Measurements from ENCODE around the gene BLOC1S4. TPM values are rescaled to one million over a fixed set of nuclear protein-coding genes. Genes with fewer than 3 reads are reported as not detected.
"Not testable (repeated sequence)": the region's sequence is repeated elsewhere in the genome, so short reads cannot be mapped to it uniquely, and the experiment has no call there.

BLOC1S4 gene
- total RNA-seq, 2 donors from 2014 or later, result 16.5 to 17.1 TPM

GRCh38 chr4:6724421-6725111 is 8.6 kb downstream of the BLOC1S4 start:
- Histone ChIP-seq H3K4me3 (no peak overlapping the region), H3K27me3 (no peaks in the 10 kb centered on the region), H3K4me1 (peaks cover 6% of the 10 kb centered on the region), H3K36me3 (replicated peaks in 1 of 2; ENCODE audit: insufficient read depth in 1 of 2, low read depth in 2 of 2) (no peaks in the 10 kb centered on the region), H3K9me3 (no peaks in the 10 kb centered on the region), H3K27ac (peak overlapping the region in 1 of 4 donors; percentile 7)
- ATAC-seq, result peak; percentile 42
- TF ChIP-seq POLR2A (IDR thresholded peaks at IDR 0.05) (no peak), CTCF (IDR thresholded peaks at IDR 0.05) (no peak)
- WGBS, 2 donors, result 37 to 60% methylated on average over 11 to 21 of the region's 21 CpGs
- intact Hi-C loops (cut with DNase I), result loop anchor here (5.0 kb wide), 1 partner anchor 148 kb away; no protein-coding TSS in a partner anchor
- DNase-seq, result peak in 3 of 4 donors; percentile 50 to 52 (median 51)

GRCh38 chr4:6725427-6725961 is 9.5 kb downstream of the BLOC1S4 start:
- ATAC-seq; H3K36me3 ChIP-seq (replicated peaks in 1 of 2; ENCODE audit: insufficient read depth in 1 of 2, low read depth in 2 of 2); H3K27me3 ChIP-seq; H3K4me3 ChIP-seq; DNase-seq; H3K4me1 ChIP-seq; H3K9me3 ChIP-seq; H3K27ac ChIP-seq: not testable (repeated sequence)
- intact Hi-C loops (cut with DNase I), result loop anchor here (5.0 kb wide), 1 partner anchor 147 kb away; no protein-coding TSS in a partner anchor
- WGBS, 2 donors, result 85 to 91% methylated on average over 16 of the region's 16 CpGs

GRCh38 chr4:6727081-6727942 is 11.3 kb downstream of the BLOC1S4 start:
- Histone ChIP-seq H3K4me3 (no peak overlapping the region), H3K36me3 (replicated peaks in 1 of 2; ENCODE audit: insufficient read depth in 1 of 2, low read depth in 2 of 2) (no peaks in the 10 kb centered on the region), H3K9me3 (no peaks in the 10 kb centered on the region), H3K27ac (no peak overlapping the region), H3K4me1 (no peaks in the 10 kb centered on the region), H3K27me3 (no peaks in the 10 kb centered on the region)
- TF ChIP-seq POLR2A (IDR thresholded peaks at IDR 0.05) (no peak), CTCF (IDR thresholded peaks at IDR 0.05) (no peak)
- intact Hi-C loops (cut with DNase I), result loop anchor here (5.0 kb wide), 1 partner anchor 145 kb away; no protein-coding TSS in a partner anchor
- no peak for ATAC-seq
- 62 to 72% methylated on average over 20 to 31 of the region's 31 CpGs for whole genome bisulfite sequencing, 2 donors
- DNase-seq, result no peak

DNA sequence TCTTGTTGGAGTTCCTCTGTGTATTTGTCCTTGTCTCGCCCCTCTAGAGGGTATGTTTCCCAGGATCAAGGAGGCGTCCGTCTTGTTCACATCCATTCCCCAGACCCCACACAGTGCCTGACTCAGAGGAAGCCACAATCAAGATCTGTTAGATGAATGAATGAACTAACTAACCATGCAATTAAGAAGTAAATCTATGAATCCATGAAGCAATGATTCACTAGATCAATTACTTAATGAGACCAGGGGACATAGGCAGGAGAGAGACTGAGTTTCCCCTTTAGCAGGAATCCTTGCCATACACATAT is 11.9 kb downstream of the BLOC1S4 start:
- Histone ChIP-seq H3K4me3 (no peak overlapping the region), H3K27me3 (no peaks in the 10 kb centered on the region), H3K36me3 (replicated peaks in 1 of 2; ENCODE audit: insufficient read depth in 1 of 2, low read depth in 2 of 2) (no peaks in the 10 kb centered on the region), H3K27ac (no peak overlapping the region), H3K9me3 (no peaks in the 10 kb centered on the region), H3K4me1 (no peaks in the 10 kb centered on the region)
- WGBS, 2 donors, result 68 to 73% methylated on average over 3 of the region's 3 CpGs
- DNase-seq (no peak), ATAC-seq (no peak)
- TF ChIP-seq POLR2A (IDR thresholded peaks at IDR 0.05) (no peak), CTCF (IDR thresholded peaks at IDR 0.05) (no peak)
- intact Hi-C loops (cut with DNase I), result loop anchor here (5.0 kb wide), 1 partner anchor 144 kb away; no protein-coding TSS in a partner anchor

All from body of pancreas (tissue), 4 donors.